Endothelial cell of umbilical vein (primary cell): ENCODE results near the gene CEACAM6. TPM values are rescaled to one million over a fixed set of nuclear protein-coding genes. Genes with fewer than 3 reads are reported as not detected.

ENCODE experiments used
- BruUV-seq: library from RNA; stranded (reverse); fragments of 400-500 nt; replicated peaks from 2 replicates; lab custom pipeline; 2021; lab: Mats Ljungman, UMichigan
- CTCF ChIA-PET: fragments of 300-600, 350-600 bp; sonication (Branson Sonifier 250); formaldehyde crosslinking; loops from one replicate; lab custom pipeline; 2021; ENCODE audit warnings: antibody characterized with exemption, inconsistent platforms; lab: Charles Lee
- POLR2A ChIA-PET: fragments of 300-600, 350-600 bp; sonication (Branson Sonifier 250); formaldehyde crosslinking; loops from one replicate; lab custom pipeline; 2021; ENCODE audit warnings: antibody characterized with exemption, inconsistent platforms; lab: Charles Lee
- DNase-seq: peaks from one replicate; pipeline ENCODE4 v3.0.0-alpha.2; 2011; ENCODE audit warnings: low read depth, low spot score
- FAIRE-seq: peaks from 2 replicates; lab custom pipeline; 2011; peaks lifted over from hg19 to GRCh38; lab: Jason Lieb, UNC
- H2AFZ ChIP-seq: 2 replicates; pipeline ENCODE4 v1.6.0; 2012; ENCODE audit warnings: low read depth, low read length, control low read depth, inconsistent platforms
- H3K27ac ChIP-seq: 2 replicates; pipeline ENCODE4 v1.5.1; 2011; ENCODE audit warnings: low read depth, mild to moderate bottlenecking, control low read depth, low read length, moderate library complexity; ENCODE audit not compliant: insufficient read depth
- H3K27me3 ChIP-seq, 2 experiments: 2 replicates each; pipeline versions ENCODE4 v1.6.0 to v1.6.1; 2011; ENCODE audit warnings: low read length in 2 of 2, mixed read lengths in 1 of 2; ENCODE audit not compliant: control insufficient read depth in 2 of 2, insufficient read depth in 2 of 2
- H3K36me3 ChIP-seq, 2 experiments: 2 replicates in 1 of 2; 3 replicates in 1 of 2; pipeline ENCODE4 v1.5.1; 2011; ENCODE audit warnings: low read length in 2 of 2, mild to moderate bottlenecking in 1 of 2, moderate library complexity in 1 of 2; ENCODE audit not compliant: control insufficient read depth in 2 of 2, insufficient read depth in 2 of 2; ENCODE audit errors: extremely low read depth in 1 of 2
- H3K4me1 ChIP-seq: 3 replicates; pipeline ENCODE4 v1.5.1; 2011; ENCODE audit warnings: mild to moderate bottlenecking, low read length; ENCODE audit not compliant: control insufficient read depth, insufficient read depth; ENCODE audit errors: extremely low read depth
- H3K4me2 ChIP-seq: 2 replicates; pipeline ENCODE4 v1.6.1; 2011; ENCODE audit warnings: low read length, control low read depth, mixed read lengths; ENCODE audit not compliant: insufficient read depth
- H3K4me3 ChIP-seq, 3 experiments: fragments of 200-600 bp in 1 of 3; sonication (generic), shearing (Covaris generic) in 1 of 3; replicated peaks in 1 of 3; 2 replicates each; pipeline ENCODE4 v1.5.1; 2011 to 2016; ENCODE audit warnings: control low read depth in 3 of 3, low read length in 3 of 3, mild to moderate bottlenecking in 2 of 3, inconsistent platforms in 1 of 3, low read depth in 1 of 3, moderate library complexity in 1 of 3; ENCODE audit not compliant: insufficient read depth in 1 of 3
- H3K79me2 ChIP-seq: 2 replicates; pipeline ENCODE4 v1.6.0; 2012; ENCODE audit warnings: low read length, inconsistent platforms; ENCODE audit not compliant: control insufficient read depth, insufficient read depth
- H3K9ac ChIP-seq: replicated peaks from 2 replicates; pipeline ENCODE3; 2011; ENCODE audit warnings: low read length, control low read depth; ENCODE audit not compliant: insufficient read depth; ENCODE audit errors: extremely low read depth
- H3K9me1 ChIP-seq: replicated peaks from 3 replicates; pipeline ENCODE4 v1.6.0; 2011; ENCODE audit warnings: mild to moderate bottlenecking, low read length; ENCODE audit not compliant: control insufficient read depth, insufficient read depth; ENCODE audit errors: extremely low read depth
- H3K9me3 ChIP-seq: replicated peaks from 2 replicates; pipeline ENCODE4 v1.5.1; 2012; ENCODE audit warnings: low read length, inconsistent platforms; ENCODE audit not compliant: control insufficient read depth, insufficient read depth
- H4K20me1 ChIP-seq: replicated peaks from 2 replicates; pipeline ENCODE3; 2011; ENCODE audit warnings: mild to moderate bottlenecking, low read length; ENCODE audit not compliant: control insufficient read depth, insufficient read depth; ENCODE audit errors: extremely low read depth
- CTCF ChIP-seq, 2 donors: IDR thresholded peaks; 1 replicate in 1 of 2; 2 replicates in 1 of 2; pipeline ENCODE4 v1.5.1; 2011; ENCODE audit warnings: low read length in 2 of 2, mild to moderate bottlenecking in 2 of 2, moderate library complexity in 2 of 2, control low read depth in 1 of 2, inconsistent platforms in 1 of 2, low read depth in 1 of 2; ENCODE audit not compliant: insufficient read depth in 1 of 2; ENCODE audit errors: extremely low read depth in 1 of 2
- EZH2 ChIP-seq: IDR thresholded peaks from 2 replicates; pipeline ENCODE4 v1.6.1; 2012; ENCODE audit warnings: borderline replicate concordance, low read depth, mild to moderate bottlenecking, moderate library complexity, low read length, inconsistent platforms; ENCODE audit not compliant: severe bottlenecking
- FOS ChIP-seq: IDR thresholded peaks from 2 replicates; pipeline ENCODE4 v1.6.1; 2011; ENCODE audit warnings: mild to moderate bottlenecking, low read length, moderate library complexity, borderline replicate concordance; ENCODE audit not compliant: insufficient read depth
- GATA2 ChIP-seq: IDR thresholded peaks from 2 replicates; pipeline ENCODE4 v1.7.0; 2011; ENCODE audit warnings: low read depth, mild to moderate bottlenecking, moderate library complexity, mixed read lengths, low read length; ENCODE audit not compliant: insufficient read length, insufficient read depth
- JUN ChIP-seq: IDR thresholded peaks from 2 replicates; pipeline ENCODE4 v1.6.1; 2011; ENCODE audit warnings: borderline replicate concordance, low read depth; ENCODE audit not compliant: insufficient read length, insufficient read depth
- MAX ChIP-seq: IDR thresholded peaks from 2 replicates; pipeline ENCODE4 v1.6.1; 2011; ENCODE audit not compliant: insufficient read depth, insufficient read length
- MYC ChIP-seq: IDR thresholded peaks from one replicate; pipeline ENCODE4 v1.6.1; 2011; ENCODE audit warnings: mild to moderate bottlenecking, low read depth, low read length
- POLR2A ChIP-seq: IDR thresholded peaks from 2 replicates; pipeline ENCODE4 v1.6.1; 2012; ENCODE audit warnings: low read depth, mild to moderate bottlenecking, control low read depth, low read length
- POLR2AphosphoS5 ChIP-seq: IDR thresholded peaks from 2 replicates; pipeline ENCODE4 v1.6.1; 2012; ENCODE audit warnings: low read depth, mild to moderate bottlenecking, control low read depth, low read length, moderate library complexity; ENCODE audit not compliant: insufficient read depth
- dilution Hi-C: fragments of 300-500 bp; cut with MboI; formaldehyde crosslinking; loops from one replicate; pipeline ENCODE4 v1.15.0; 2019; ENCODE audit warnings: low sequenced_read_pairs; ENCODE audit not compliant: extremely low pct_ligation_motif_present
- intact Hi-C: fragments of 100-400 bp; cut with micrococcal nuclease; formaldehyde crosslinking; loops from one replicate; pipeline ENCODE4 v1.10.0; 2022
- polyA plus RNA-seq, 4 experiments: library from polyadenylated mRNA; depleted of rRNA in 3 of 4; stranded (reverse) in 3 of 4; unstranded in 1 of 4; fragments of >200 nt; gene quantifications; 2 replicates each; pipeline versions ENCODE4 v1.2.1 to v1.2.3, GENCODE V29; 2011 to 2012; ENCODE audit warnings: missing spikeins in 1 of 4
- total RNA-seq: library from RNA; stranded (reverse); gene quantifications from 2 replicates; pipeline ENCODE4 v1.2.3, GENCODE V29; 2021

Gene CEACAM6
- total and polyA plus RNA-seq, 2 donors (not counting 3 experiments of a cell fraction or from before 2014, with no cell fraction given) = not detected

GRCh38 chr19:41799444-41800000, 44.2 kb downstream of the CEACAM6 start:
- no peak overlapping the region for H3K9ac ChIP-seq
- no peaks in the 10 kb centered on the region for H3K9me3 ChIP-seq
- CTCF ChIA-PET = no interaction called here
- BruUV-seq = no TSS peak
- DNase-seq (no peak), FAIRE-seq (no peak)
- no peak overlapping the region for H2AFZ ChIP-seq
- no peak overlapping the region for H3K4me2 ChIP-seq
- no peaks in the 10 kb centered on the region for H3K36me3 ChIP-seq
- POLR2A ChIA-PET = no interaction called here
- H3K4me1 ChIP-seq = no peaks in the 10 kb centered on the region
- intact Hi-C loops = no loop called here
- no peak for TF ChIP-seq MAX
- no peak for TF ChIP-seq JUN
- TF ChIP-seq MYC = no peak
- no peak for TF ChIP-seq POLR2AphosphoS5
- no peak for TF ChIP-seq FOS
- TF ChIP-seq POLR2A = no peak
- TF ChIP-seq GATA2 = no peak
- no peak for TF ChIP-seq CTCF (IDR thresholded peaks at IDR 0.05; ENCODE audit: extremely low read depth in 1 of 2, insufficient read depth in 1 of 2, low read depth in 1 of 2, low read length in 2 of 2)
- no peak for TF ChIP-seq EZH2
- no peak overlapping the region for H3K27ac ChIP-seq
- H3K9me1 ChIP-seq = no peaks in the 10 kb centered on the region
- no peaks in the 10 kb centered on the region for H4K20me1 ChIP-seq
- dilution Hi-C loops = no loop called here
- no peak overlapping the region for H3K4me3 ChIP-seq
- H3K79me2 ChIP-seq = no peaks in the 10 kb centered on the region
- H3K27me3 ChIP-seq = no peaks in the 10 kb centered on the region
